Mesenchymal stem cell (in vitro differentiated cells and primary cell): ENCODE measurements around the gene NOP14.

Experiments used
- DNase-seq: peaks from one replicate; pipeline ENCODE4 v3.0.0-alpha.2; 2013
- H2AFZ ChIP-seq: one replicate; pipeline ENCODE4 v1.6.1; 2013; ENCODE audit warnings: low read depth, mild to moderate bottlenecking, control low read depth, inconsistent platforms, low read length, moderate library complexity
- H2AK5ac ChIP-seq: 2 replicates; pipeline ENCODE4 v1.6.1; 2013; ENCODE audit warnings: low read length, moderate library complexity, mild to moderate bottlenecking, inconsistent platforms; ENCODE audit not compliant: severe bottlenecking
- H2BK120ac ChIP-seq: one replicate; pipeline ENCODE4 v1.6.1; 2013; ENCODE audit warnings: low read depth, mild to moderate bottlenecking, inconsistent platforms, low read length, moderate library complexity
- H2BK12ac ChIP-seq, 2 experiments: one replicate each; pipeline ENCODE4 v1.6.1; 2013; ENCODE audit warnings: inconsistent platforms in 2 of 2, low read length in 2 of 2, mild to moderate bottlenecking in 2 of 2, moderate library complexity in 2 of 2, control low read depth in 1 of 2
- H2BK15ac ChIP-seq: one replicate; pipeline ENCODE4 v1.6.1; 2013; ENCODE audit warnings: mild to moderate bottlenecking, low read depth, inconsistent platforms; ENCODE audit not compliant: poor library complexity, severe bottlenecking
- H2BK5ac ChIP-seq: 2 replicates; pipeline ENCODE4 v1.6.1; 2013; ENCODE audit warnings: low read depth, mild to moderate bottlenecking, low read length, control low read depth, inconsistent platforms; ENCODE audit not compliant: poor library complexity, severe bottlenecking
- H3K14ac ChIP-seq, 2 experiments: one replicate each; pipeline ENCODE4 v1.6.1; 2013; ENCODE audit warnings: inconsistent platforms in 2 of 2, low read length in 2 of 2, control low read depth in 1 of 2, mild to moderate bottlenecking in 1 of 2, moderate library complexity in 1 of 2
- H3K18ac ChIP-seq, 2 experiments: one replicate each; pipeline ENCODE4 v1.6.1; 2013; ENCODE audit warnings: inconsistent platforms in 2 of 2, low read length in 2 of 2, control low read depth in 1 of 2, low read depth in 1 of 2, mild to moderate bottlenecking in 1 of 2
- H3K23ac ChIP-seq, 2 experiments: one replicate each; pipeline ENCODE4 v1.6.1; 2013; ENCODE audit warnings: inconsistent platforms in 2 of 2, low read length in 2 of 2, mild to moderate bottlenecking in 2 of 2, moderate library complexity in 2 of 2, control low read depth in 1 of 2
- H3K27ac ChIP-seq: 2 replicates; pipeline ENCODE4 v1.5.1; 2013; ENCODE audit warnings: mild to moderate bottlenecking, moderate library complexity, low read length, control low read depth, inconsistent platforms; ENCODE audit not compliant: poor library complexity, severe bottlenecking
- H3K27me3 ChIP-seq, 2 experiments: 2 replicates each; pipeline versions ENCODE4 v1.6.1 to v1.7.0; 2013; ENCODE audit warnings: low read length in 2 of 2, mild to moderate bottlenecking in 2 of 2, moderate library complexity in 2 of 2, control low read depth in 1 of 2, inconsistent platforms in 1 of 2; ENCODE audit not compliant: control insufficient read depth in 1 of 2, insufficient read depth in 1 of 2
- H3K36me3 ChIP-seq, 2 experiments: 2 replicates each; pipeline versions ENCODE4 v1.6.1 to v1.7.0; 2013; ENCODE audit warnings: low read length in 2 of 2, control low read depth in 1 of 2, inconsistent platforms in 1 of 2, low read depth in 1 of 2, mild to moderate bottlenecking in 1 of 2; ENCODE audit not compliant: insufficient read depth in 2 of 2, control insufficient read depth in 1 of 2
- H3K4ac ChIP-seq, 2 experiments: one replicate each; pipeline ENCODE4 v1.6.1; 2013; ENCODE audit warnings: inconsistent platforms in 2 of 2, low read length in 2 of 2, mild to moderate bottlenecking in 2 of 2, moderate library complexity in 2 of 2, control low read depth in 1 of 2, low read depth in 1 of 2
- H3K4me1 ChIP-seq: 2 replicates; pipeline ENCODE4 v1.6.1; 2013; ENCODE audit warnings: low read depth, low read length, control low read depth; ENCODE audit not compliant: control insufficient read depth, insufficient read depth
- H3K4me2 ChIP-seq: 2 replicates; pipeline ENCODE4 v1.6.1; 2013; ENCODE audit warnings: low read length, mild to moderate bottlenecking, inconsistent platforms; ENCODE audit not compliant: poor library complexity, severe bottlenecking
- H3K4me3 ChIP-seq, 2 experiments: 2 replicates each; pipeline versions ENCODE4 v1.5.1 to v1.7.0; 2013; ENCODE audit warnings: low read length in 2 of 2, mild to moderate bottlenecking in 2 of 2, control low read depth in 1 of 2, low read depth in 1 of 2; ENCODE audit not compliant: insufficient read depth in 1 of 2
- H3K79me1 ChIP-seq: replicated peaks from 2 replicates; pipeline ENCODE4 v1.6.1; 2013; ENCODE audit warnings: mild to moderate bottlenecking, control low read depth, low read length, inconsistent platforms; ENCODE audit not compliant: poor library complexity, severe bottlenecking
- H3K9ac ChIP-seq: 2 replicates; pipeline ENCODE4 v1.7.0; 2013; ENCODE audit warnings: mild to moderate bottlenecking, low read length, moderate library complexity
- H3K9me3 ChIP-seq: 2 replicates; pipeline ENCODE4 v1.7.0; 2013; ENCODE audit warnings: mild to moderate bottlenecking, low read length; ENCODE audit not compliant: control insufficient read depth
- H4K8ac ChIP-seq: one replicate; pipeline ENCODE4 v1.6.1; 2013; ENCODE audit warnings: inconsistent platforms, mild to moderate bottlenecking, low read length, moderate library complexity
- H4K91ac ChIP-seq: one replicate; pipeline ENCODE4 v1.6.1; 2013; ENCODE audit warnings: mild to moderate bottlenecking, low read length, inconsistent platforms
- WGBS: methylation state at CpG from one replicate; pipeline ENCODE4 v1.1.7; 2013; ENCODE audit warnings: mixed read lengths; 5-methylcytosine and 5-hydroxymethylcytosine counted together

The NOP14 gene

DNA sequence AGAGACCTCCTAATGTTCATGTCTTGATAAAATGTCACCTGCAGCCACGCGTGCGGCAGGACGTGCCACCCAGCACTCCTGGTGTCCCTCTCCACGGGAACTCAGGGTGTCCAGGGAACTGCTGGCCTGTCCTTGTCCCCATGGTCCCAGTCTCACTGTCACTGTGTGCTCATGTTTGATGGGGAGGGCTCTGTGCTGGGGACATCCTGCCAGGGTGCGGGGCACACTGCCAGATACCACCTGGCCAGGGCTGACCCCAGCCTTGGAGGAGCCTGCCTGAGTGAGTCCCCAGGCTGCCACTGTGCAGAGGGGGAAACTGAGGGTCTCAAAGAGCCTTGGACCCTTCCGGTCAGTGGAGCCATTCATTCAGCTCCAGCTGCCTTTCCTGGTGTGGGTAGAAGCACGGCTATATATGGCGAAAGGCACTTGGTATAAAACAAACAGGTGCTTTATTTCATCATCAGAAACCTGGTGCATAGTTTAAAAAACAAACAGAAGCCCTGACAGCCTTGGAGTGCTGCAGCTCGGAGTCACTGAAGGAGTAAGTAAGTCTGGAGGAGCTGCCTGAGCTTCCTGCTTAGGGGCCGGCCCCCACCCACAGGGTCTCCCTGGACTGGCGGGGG is 33.0 kb downstream of the NOP14 start:
- H3K4me1 ChIP-seq: peaks cover 33% of the 10 kb centered on the region
- no peak overlapping the region for H2BK12ac ChIP-seq
- peaks cover 40% of the 10 kb centered on the region for H3K79me1 ChIP-seq
- H3K4me3 ChIP-seq: no peak overlapping the region
- no peaks in the 10 kb centered on the region for H3K27me3 ChIP-seq
- H4K8ac ChIP-seq: no peak overlapping the region
- no peak overlapping the region for H3K18ac ChIP-seq
- H3K4ac ChIP-seq: no peak overlapping the region
- H3K27ac ChIP-seq: peak overlapping the region; percentile 21
- 95% methylated on average over 12 of the region's 12 CpGs for WGBS
- H3K14ac ChIP-seq: no peak overlapping the region
- no peak overlapping the region for H3K9ac ChIP-seq
- no peak overlapping the region for H3K4me2 ChIP-seq
- H2AK5ac ChIP-seq: no peak overlapping the region
- no peaks in the 10 kb centered on the region for H3K9me3 ChIP-seq
- no peak for DNase-seq
- no peak overlapping the region for H2AFZ ChIP-seq
- no peak overlapping the region for H2BK120ac ChIP-seq
- H3K23ac ChIP-seq: no peak overlapping the region
- H4K91ac ChIP-seq: peak overlapping the region; percentile 83
- no peak overlapping the region for H2BK5ac ChIP-seq
- H3K36me3 ChIP-seq: peaks cover 71 to 78% of the 10 kb centered on the region in 2 experiments
- H2BK15ac ChIP-seq: no peak overlapping the region

DNA sequence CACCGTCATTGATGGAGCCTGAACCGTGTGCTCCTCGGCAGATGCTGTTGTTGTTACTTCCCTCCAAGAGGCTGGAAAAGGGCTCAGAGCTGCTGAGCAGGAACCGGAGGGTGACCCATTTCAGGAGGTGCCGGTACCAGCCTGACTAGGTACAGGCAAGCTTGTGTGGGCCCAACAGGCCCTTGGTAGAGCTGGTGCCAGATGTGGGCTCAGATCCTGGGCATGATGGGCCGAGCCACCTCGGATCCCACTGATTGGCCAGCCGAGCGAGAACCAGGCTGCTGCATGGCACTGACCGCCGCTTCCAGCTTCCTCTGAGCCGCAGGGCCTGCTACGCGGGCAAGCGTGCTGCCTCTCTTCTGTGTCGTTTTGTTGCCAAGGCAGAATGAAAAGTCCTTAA is 33.7 kb downstream of the NOP14 start:
- Histone ChIP-seq H3K27ac (no peak overlapping the region), H3K36me3 (peaks cover 78 to 85% of the 10 kb centered on the region in 2 experiments), H3K18ac (no peak overlapping the region), H3K9me3 (no peaks in the 10 kb centered on the region), H4K91ac (no peak overlapping the region), H2BK5ac (no peak overlapping the region), H3K4me3 (no peak overlapping the region), H3K4ac (no peak overlapping the region), H2AK5ac (no peak overlapping the region), H3K27me3 (no peaks in the 10 kb centered on the region), H2AFZ (no peak overlapping the region), H3K4me1 (peaks cover 38% of the 10 kb centered on the region), H2BK15ac (no peak overlapping the region), H3K79me1 (peaks cover 41% of the 10 kb centered on the region), H3K14ac (no peak overlapping the region), H3K4me2 (no peak overlapping the region), H2BK12ac (no peak overlapping the region), H2BK120ac (no peak overlapping the region), H3K23ac (no peak overlapping the region), H4K8ac (no peak overlapping the region), H3K9ac (no peak overlapping the region)
- no peak for DNase-seq
- WGBS: 93% methylated on average over 16 of the region's 16 CpGs

- Histone ChIP-seq H3K4ac (no peak overlapping the region), H3K79me1 (peaks cover 40% of the 10 kb centered on the region), H3K9ac (no peak overlapping the region), H3K14ac (no peak overlapping the region), H3K4me1 (peaks cover 43% of the 10 kb centered on the region), H3K9me3 (no peaks in the 10 kb centered on the region), H4K8ac (no peak overlapping the region), H3K4me3 (no peak overlapping the region), H3K4me2 (no peak overlapping the region), H4K91ac (no peak overlapping the region), H2BK15ac (no peak overlapping the region), H3K36me3 (peaks cover 88 to 93% of the 10 kb centered on the region in 2 experiments), H3K27me3 (no peaks in the 10 kb centered on the region), H2BK5ac (no peak overlapping the region), H2AK5ac (no peak overlapping the region), H3K18ac (no peak overlapping the region), H3K23ac (no peak overlapping the region), H2BK12ac (no peak overlapping the region), H3K27ac (no peak overlapping the region), H2AFZ (no peak overlapping the region), H2BK120ac (no peak overlapping the region)
- 93% methylated on average over 32 of the region's 32 CpGs for WGBS
- no peak for DNase-seq
These were observed 34.7 kb downstream of the NOP14 start for GRCh38 chr4:2928242-2929176.

DNA sequence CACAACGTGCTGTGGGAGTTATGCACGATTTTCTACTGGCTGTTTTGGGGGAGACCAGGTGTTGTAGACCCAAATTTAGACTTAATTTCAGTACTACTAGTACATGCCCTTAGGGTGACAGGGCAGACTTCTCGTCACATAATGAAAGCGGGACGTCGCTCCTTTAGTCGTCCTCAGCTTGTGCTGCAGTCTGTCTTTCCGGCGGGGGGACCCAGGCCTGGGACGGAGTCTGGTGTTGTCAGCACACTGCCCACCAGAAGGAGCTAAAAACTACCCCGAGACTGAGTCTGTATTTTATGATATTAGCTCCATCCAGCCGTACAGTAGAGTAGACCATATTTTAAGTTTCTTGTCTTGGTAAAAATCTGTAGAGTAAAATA is 35.5 kb downstream of the NOP14 start:
- no peak overlapping the region for H3K18ac ChIP-seq
- no peaks in the 10 kb centered on the region for H3K9me3 ChIP-seq
- no peaks in the 10 kb centered on the region for H3K27me3 ChIP-seq
- no peak overlapping the region for H3K27ac ChIP-seq
- no peak for DNase-seq
- no peak overlapping the region for H3K9ac ChIP-seq
- H2BK12ac ChIP-seq: no peak overlapping the region
- no peak overlapping the region for H4K8ac ChIP-seq
- no peak overlapping the region for H2AK5ac ChIP-seq
- no peak overlapping the region for H4K91ac ChIP-seq
- H3K4me2 ChIP-seq: no peak overlapping the region
- peaks cover 86 to 95% of the 10 kb centered on the region in 2 experiments for H3K36me3 ChIP-seq
- peaks cover 41% of the 10 kb centered on the region for H3K4me1 ChIP-seq
- H3K14ac ChIP-seq: no peak overlapping the region
- H3K4ac ChIP-seq: no peak overlapping the region
- H2BK5ac ChIP-seq: no peak overlapping the region
- no peak overlapping the region for H3K4me3 ChIP-seq
- H2AFZ ChIP-seq: no peak overlapping the region
- no peak overlapping the region for H3K23ac ChIP-seq
- H2BK15ac ChIP-seq: no peak overlapping the region
- peaks cover 40% of the 10 kb centered on the region for H3K79me1 ChIP-seq
- H2BK120ac ChIP-seq: no peak overlapping the region
- WGBS: 94% methylated on average over 10 of the region's 12 CpGs
